ENCODE data around the gene DYNC2LI1.

GRCh38 chr2:43846140-43846793 is 72.4 kb downstream of the DYNC2LI1 start:
- no peak for TF ChIP-seq CTCF (IDR thresholded peaks at IDR 0.05; ENCODE audit: borderline replicate concordance, extremely low read depth, low read length, poor library complexity, severe bottlenecking)
- TF ChIP-seq EZH2 (IDR thresholded peaks at IDR 0.05; ENCODE audit: borderline replicate concordance, low read depth, low read length, severe bottlenecking), result no peak
